ENCODE results near the gene ZC3HAV1.
"Not testable (repeated sequence)": the region's sequence is repeated elsewhere in the genome, so short reads cannot be mapped to it uniquely, and the experiment has no call there.

Gene ZC3HAV1

GRCh38 chr7:139112316-139112715 is 2.8 kb upstream of the ZC3HAV1 start:
- no peak for DNase-seq

- DNase-seq: no peak
Measured at GRCh38 chr7:139111811-139112301, 2.3 kb upstream of the ZC3HAV1 start.

- no peak for DNase-seq
Measured at GRCh38 chr7:139111147-139111546, 1.6 kb upstream of the ZC3HAV1 start.

DNA sequence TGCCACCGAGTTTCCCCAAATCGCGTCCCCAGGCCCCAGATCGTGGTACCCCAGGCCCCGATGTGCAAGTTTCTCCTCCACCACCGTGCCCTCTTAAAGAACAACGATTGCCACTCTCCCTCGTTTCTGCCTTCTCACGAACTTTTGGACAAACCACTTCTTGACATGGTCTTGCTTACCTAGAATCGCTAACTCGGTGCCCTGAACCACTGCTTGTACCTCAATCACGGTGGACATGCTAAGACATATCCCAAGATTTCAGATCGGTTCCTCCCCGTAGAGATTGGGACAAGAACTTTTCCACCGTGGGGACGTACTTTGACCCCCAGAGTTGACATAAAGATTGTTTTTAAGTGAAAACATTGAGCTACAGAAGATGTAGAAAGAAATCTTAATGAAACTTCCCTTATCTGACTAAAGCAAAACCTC is 477 bp upstream of the ZC3HAV1 start:
- DNase-seq: no peak

DNA sequence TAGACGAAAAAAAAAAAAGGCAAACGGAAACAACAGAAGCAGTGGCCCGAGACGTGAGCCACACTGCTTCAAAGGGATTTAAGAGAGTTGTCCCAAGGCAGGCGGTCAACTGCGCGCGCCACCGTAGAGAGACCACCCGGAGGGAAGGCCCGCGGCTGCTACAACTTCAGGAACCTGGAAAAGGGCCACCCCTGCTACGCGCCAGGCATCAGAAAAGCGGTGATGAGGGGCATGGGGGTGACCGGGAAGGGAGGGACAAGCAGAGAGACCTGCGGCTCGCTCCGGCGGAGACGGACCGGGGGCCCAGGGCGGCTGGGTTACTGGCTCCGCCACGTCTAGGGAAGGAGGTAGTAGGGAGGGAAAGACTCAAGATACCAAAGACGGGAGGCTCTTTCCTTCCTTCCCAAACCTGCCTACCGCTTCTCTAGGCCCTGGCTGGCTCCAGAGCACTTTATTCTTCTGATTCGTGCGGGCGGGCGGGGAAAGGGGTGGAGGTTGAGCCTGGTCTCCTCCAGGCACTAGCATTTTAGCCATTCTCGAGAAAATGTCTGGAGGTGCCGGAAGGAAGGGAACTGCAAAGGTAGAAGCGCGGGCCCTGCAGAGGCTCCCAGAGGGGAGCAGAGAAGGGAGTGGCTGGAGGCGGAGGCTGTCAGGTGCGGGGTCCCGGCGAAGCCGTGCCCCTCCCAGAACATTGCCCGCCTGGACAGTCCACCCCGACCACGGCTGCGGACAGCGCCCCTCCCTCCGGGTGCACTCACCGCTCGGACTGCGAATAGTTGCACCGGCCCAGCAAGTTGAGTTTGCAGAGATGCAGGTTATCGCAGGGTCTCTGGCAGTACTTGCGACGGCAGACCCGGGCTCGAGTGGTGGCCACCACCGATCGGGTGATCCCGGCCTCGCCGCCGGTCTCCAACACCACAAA is 993 bp downstream of the ZC3HAV1 start:
- peak; percentile 46 for DNase-seq

- DNase-seq: no peak
Measured at GRCh38 chr7:139106959-139107358, 2.6 kb downstream of the ZC3HAV1 start.

- peak; percentile 46 for DNase-seq
Measured at GRCh38 chr7:139106227-139106626, 3.3 kb downstream of the ZC3HAV1 start.

- DNase-seq: no peak
Measured at GRCh38 chr7:139105484-139105883, 4.0 kb downstream of the ZC3HAV1 start.

DNA sequence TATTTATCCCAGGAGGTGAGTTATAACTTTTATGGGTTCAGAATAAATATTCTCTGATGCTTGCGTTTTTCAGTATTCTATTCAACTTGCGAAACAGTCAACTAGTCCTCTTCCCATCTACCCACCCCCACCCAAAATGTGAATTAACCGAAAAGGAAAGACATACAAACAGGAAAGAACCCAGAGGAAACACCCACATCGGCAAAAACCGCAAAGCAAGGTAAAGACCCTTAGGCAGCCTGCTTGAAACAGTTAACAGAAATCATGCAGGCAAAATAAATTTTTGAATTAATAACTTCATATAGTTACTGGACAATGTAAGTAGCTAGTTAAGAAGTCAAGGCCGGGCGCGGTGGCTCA is 5.4 kb downstream of the ZC3HAV1 start:
- peak; percentile 52 for DNase-seq

GRCh38 chr7:139103057-139103815 is 6.3 kb downstream of the ZC3HAV1 start:
- no peak for DNase-seq

DNA sequence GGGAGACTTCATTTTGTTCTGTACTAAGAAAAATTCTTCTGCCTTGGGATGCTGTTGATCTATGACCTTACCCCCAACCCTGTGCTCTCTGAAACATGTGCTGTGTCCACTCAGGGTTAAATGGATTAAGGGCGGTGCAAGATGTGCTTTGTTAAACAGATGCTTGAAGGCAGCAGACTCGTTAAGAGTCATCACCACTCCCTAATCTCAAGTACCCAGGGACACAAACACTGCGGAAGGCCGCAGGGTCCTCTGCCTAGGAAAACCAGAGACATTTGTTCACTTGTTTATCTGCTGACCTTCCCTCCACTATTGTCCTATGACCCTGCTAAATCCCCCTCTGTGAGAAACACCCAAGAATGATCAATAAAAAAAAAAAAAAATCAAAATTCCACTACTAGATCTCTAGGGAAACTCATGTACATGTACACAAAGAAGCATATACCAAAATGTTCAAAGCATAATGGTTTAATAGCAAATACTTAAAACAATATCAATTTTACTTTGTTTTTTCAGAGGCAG is 7.8 kb downstream of the ZC3HAV1 start:
- DNase-seq: not testable (repeated sequence)

- DNase-seq: no peak
Measured at GRCh38 chr7:139099172-139099947, 10.2 kb downstream of the ZC3HAV1 start.

DNA sequence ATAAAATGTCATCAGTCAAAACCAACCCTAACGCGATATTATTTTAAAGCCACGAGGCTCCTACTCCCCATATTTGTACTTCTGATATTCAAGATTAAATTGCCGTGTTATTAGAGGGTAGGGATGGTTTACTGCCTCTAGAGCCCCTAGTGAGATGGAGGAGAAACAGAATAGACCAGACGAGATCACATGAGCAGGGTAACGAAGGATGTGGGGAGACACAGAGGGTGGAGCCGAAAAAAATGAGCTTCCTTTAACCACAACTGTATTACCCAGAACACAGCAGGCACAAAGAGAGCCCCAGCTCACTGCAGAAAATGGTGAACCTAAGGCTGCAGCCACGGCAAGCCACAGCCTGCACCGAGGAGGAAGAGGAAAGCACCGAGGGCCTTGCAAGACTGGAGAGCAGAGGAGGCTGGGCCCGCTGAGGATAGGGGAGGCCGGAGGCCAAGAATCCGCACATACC is 14.3 kb downstream of the ZC3HAV1 start:
- peak; percentile 70 for DNase-seq

DNA sequence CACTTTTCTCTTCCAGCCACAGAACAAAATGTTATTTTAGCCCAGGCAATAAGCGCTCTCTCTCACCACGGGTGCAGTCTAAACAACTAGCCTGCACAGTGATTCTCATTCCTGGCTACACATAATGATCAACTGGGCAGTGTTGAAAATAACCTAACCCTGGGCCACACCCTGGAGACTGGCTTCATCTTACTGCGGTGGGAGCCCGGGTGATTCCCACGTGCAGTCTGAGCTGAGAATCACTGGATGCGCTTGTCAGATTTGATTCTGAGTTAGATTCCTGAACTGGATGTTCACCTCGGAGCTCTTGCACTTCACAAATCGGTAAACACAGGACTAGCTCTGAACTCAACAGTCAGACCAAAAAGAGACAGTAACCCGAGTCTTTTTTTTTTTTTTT is 14.9 kb downstream of the ZC3HAV1 start:
- no peak for DNase-seq

GRCh38 chr7:139094030-139094429 is 15.5 kb downstream of the ZC3HAV1 start:
- no peak for DNase-seq

DNA sequence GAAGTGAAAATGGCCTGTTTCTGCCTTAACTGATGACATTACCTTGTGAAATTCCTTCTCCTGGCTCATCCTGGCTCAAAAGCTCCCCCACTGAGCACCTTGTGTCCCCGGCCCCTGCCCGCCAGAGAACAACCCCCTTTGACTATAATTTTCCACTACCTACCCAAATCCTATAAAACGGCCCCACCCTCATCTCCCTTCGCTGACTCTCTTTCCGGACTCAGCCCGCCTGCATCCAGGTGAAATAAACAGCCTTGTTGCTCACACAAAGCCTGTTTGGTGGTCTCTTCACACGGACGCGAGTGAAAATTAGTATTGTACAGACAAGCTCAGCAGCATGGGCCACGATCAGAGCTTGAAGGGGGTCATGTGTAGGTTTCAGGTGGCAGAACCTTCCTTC is 16.0 kb downstream of the ZC3HAV1 start:
- peak; percentile 48 for DNase-seq

GRCh38 chr7:139092090-139092796 is 17.3 kb downstream of the ZC3HAV1 start:
- no peak for DNase-seq

GRCh38 chr7:139091677-139091996 is 17.9 kb downstream of the ZC3HAV1 start:
- DNase-seq: no peak

DNA sequence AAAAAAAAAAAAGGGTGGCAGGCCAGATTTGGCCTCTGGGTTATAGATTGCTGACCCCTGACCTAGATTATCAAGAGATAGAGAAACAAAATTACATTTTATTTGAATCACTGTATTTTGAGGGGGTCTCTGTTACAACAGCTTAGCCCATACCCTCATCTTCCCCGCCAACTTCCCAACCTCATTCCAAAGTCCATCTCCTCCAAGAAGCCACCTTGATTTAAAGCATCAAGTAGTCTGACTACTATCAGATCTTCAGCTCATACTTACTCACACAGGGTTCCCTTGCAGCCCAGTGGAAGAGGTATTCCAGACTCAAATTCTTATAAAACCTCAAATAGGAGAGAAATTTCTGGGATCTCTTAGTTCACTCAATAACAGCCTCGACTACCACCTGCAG is 20.4 kb downstream of the ZC3HAV1 start:
- no peak for DNase-seq

- DNase-seq: no peak
Measured at GRCh38 chr7:139088268-139088667, 21.3 kb downstream of the ZC3HAV1 start.

DNA sequence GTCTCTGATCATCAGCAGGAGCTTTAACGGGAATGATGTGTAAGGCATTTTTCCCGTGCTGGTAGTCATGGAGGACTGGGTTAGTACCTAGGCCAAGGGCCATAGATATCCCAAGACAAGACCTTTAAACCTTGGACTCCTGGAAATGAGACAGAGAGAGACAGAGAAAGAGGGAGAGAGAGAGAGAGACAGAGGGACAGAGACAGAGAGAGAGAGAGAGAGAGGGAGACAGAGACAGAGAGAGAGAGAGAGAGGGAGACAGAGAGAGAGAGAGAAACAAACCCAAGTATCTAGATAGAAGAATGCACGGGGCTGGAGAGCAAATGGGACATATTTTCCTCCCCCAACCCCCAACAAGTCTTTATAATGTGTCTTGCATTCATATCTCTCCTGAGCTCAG is 22.3 kb downstream of the ZC3HAV1 start:
- DNase-seq: no peak

- DNase-seq: no peak
Measured at GRCh38 chr7:139086454-139086853, 23.1 kb downstream of the ZC3HAV1 start.

All from activated CD4-positive, alpha-beta T cell treated with anti-CD3 and anti-CD28 coated beads for 48 hours (primary cell).